ENCODE data around the gene IFIT3. TPM values are rescaled to one million over a fixed set of nuclear protein-coding genes. Genes with fewer than 3 reads are reported as not detected.

Gene IFIT3
- total RNA-seq, 3 donors from 2014 or later (not counting 1 experiment from before 2014, with no cell fraction given), result 12.0 to 31.7 (median 12.2) TPM

DNA sequence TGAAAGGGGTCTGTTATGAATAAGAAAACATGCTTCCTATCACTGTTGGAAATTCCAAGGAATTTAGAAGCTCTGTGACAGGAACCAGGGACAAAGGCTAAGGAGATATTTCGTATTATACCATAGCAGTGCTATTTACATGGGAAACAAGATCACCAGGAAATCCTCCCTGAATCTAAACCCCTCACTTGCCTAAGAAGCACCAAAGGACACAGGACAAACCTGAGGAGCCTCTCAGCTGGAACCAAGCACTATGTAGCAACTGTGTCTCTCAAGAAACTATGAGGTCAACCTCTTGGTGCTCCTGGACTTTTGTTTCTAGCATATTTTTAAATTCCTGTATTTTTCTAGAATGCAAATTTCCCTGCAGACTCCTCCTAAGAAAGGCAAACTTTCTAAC lies 29.3 kb downstream of the IFIT3 start:
- Histone ChIP-seq H3K27ac (ENCODE audit: low read length) (no peak overlapping the region), H3K9me3 (ENCODE audit: control insufficient read depth, insufficient read depth, low read length) (no peaks in the 10 kb centered on the region), H3K27me3 (ENCODE audit: control insufficient read depth, insufficient read depth, low read length) (peaks cover 4% of the 10 kb centered on the region), H3K36me3 (ENCODE audit: control insufficient read depth, insufficient read depth, low read length) (no peaks in the 10 kb centered on the region), H3K4me3 (ENCODE audit: low read length) (no peak overlapping the region), H3K4me1 (ENCODE audit: control insufficient read depth, insufficient read depth, low read length) (no peaks in the 10 kb centered on the region)
- H3K4me3 Mint-ChIP-seq, result no peak overlapping the region
- H3K27ac Mint-ChIP-seq, result no peak overlapping the region
- TF ChIP-seq, protein P1, sequence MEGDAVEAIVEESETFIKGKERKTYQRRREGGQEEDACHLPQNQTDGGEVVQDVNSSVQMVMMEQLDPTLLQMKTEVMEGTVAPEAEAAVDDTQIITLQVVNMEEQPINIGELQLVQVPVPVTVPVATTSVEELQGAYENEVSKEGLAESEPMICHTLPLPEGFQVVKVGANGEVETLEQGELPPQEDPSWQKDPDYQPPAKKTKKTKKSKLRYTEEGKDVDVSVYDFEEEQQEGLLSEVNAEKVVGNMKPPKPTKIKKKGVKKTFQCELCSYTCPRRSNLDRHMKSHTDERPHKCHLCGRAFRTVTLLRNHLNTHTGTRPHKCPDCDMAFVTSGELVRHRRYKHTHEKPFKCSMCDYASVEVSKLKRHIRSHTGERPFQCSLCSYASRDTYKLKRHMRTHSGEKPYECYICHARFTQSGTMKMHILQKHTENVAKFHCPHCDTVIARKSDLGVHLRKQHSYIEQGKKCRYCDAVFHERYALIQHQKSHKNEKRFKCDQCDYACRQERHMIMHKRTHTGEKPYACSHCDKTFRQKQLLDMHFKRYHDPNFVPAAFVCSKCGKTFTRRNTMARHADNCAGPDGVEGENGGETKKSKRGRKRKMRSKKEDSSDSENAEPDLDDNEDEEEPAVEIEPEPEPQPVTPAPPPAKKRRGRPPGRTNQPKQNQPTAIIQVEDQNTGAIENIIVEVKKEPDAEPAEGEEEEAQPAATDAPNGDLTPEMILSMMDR (IDR thresholded peaks at IDR 0.05), result no peak
- H3K36me3 Mint-ChIP-seq, result no peaks in the 10 kb centered on the region
- no peaks in the 10 kb centered on the region for H3K4me1 Mint-ChIP-seq
- peaks cover 24 to 38% of the 10 kb centered on the region in 2 donors for H3K27me3 Mint-ChIP-seq (ENCODE audit: low read depth in 2 of 2)
- intact Hi-C loops (cut with micrococcal nuclease), result no loop called here
- WGBS (ENCODE audit: insufficient coverage), result 90% methylated on average over 1 of the region's 1 CpG
- H3K9me3 Mint-ChIP-seq, result no peaks in the 10 kb centered on the region
- DNase-seq, result no peak
- ATAC-seq, result no peak

DNA sequence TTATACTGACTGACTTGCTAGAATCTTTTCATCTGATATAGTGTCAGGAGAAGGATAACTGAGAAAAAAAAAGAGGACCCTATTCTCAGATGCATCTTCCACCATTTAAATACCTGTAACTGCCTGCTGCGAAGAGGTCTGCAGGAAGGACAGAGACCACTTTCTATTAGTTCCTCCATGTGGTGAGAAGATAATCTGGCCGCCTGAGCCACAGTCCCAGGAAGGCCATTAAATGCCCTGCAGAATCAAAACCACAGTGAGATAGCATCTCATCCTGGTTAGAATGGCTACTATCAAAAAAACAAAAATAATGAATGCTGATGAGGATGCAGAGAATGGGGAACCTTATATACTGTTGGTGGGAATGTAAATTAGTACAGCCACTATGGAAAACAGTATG lies 30.2 kb downstream of the IFIT3 start:
- no peak for DNase-seq
- Mint-ChIP-seq H3K4me1 (no peaks in the 10 kb centered on the region), H3K27ac (no peak overlapping the region), H3K4me3 (no peak overlapping the region), H3K27me3 (ENCODE audit: low read depth in 2 of 2) (peaks cover 25 to 29% of the 10 kb centered on the region in 2 donors), H3K9me3 (no peaks in the 10 kb centered on the region), H3K36me3 (no peaks in the 10 kb centered on the region)
- TF ChIP-seq, protein P1 (IDR thresholded peaks at IDR 0.05), result no peak
- Histone ChIP-seq H3K27me3 (ENCODE audit: control insufficient read depth, insufficient read depth, low read length) (peaks cover 4% of the 10 kb centered on the region), H3K36me3 (ENCODE audit: control insufficient read depth, insufficient read depth, low read length) (no peaks in the 10 kb centered on the region), H3K27ac (ENCODE audit: low read length) (no peak overlapping the region), H3K4me3 (ENCODE audit: low read length) (no peak overlapping the region), H3K4me1 (ENCODE audit: control insufficient read depth, insufficient read depth, low read length) (no peaks in the 10 kb centered on the region), H3K9me3 (ENCODE audit: control insufficient read depth, insufficient read depth, low read length) (no peaks in the 10 kb centered on the region)
- intact Hi-C loops (cut with micrococcal nuclease), result no loop called here
- 45% methylated on average over 2 of the region's 2 CpGs for WGBS (ENCODE audit: insufficient coverage)
- ATAC-seq, result no peak

DNA sequence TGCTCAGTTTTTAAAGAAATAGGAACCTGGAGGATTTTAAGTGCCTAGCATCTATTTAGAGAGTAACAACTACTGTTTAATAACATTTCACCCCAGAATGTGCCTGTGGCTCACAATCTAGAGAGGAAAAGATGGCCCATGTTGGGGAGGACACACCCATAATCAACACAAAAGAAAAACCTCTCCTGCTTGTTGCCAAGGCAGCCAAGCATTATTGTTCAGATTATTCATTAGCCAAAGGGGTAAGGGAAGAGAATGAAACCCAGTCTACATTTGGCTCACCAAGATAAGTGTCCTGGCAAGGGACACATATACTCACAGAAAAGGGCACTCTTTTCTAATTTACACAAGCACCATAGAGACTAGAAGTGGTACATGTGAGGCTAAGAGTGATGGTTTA lies 32.4 kb downstream of the IFIT3 start:
- no peak overlapping the region for H3K27ac Mint-ChIP-seq
- peaks cover 10 to 19% of the 10 kb centered on the region in 2 donors for H3K27me3 Mint-ChIP-seq (ENCODE audit: low read depth in 2 of 2)
- Histone ChIP-seq H3K27ac (ENCODE audit: low read length) (no peak overlapping the region), H3K27me3 (ENCODE audit: control insufficient read depth, insufficient read depth, low read length) (peaks cover 4% of the 10 kb centered on the region), H3K4me3 (ENCODE audit: low read length) (no peak overlapping the region), H3K36me3 (ENCODE audit: control insufficient read depth, insufficient read depth, low read length) (no peaks in the 10 kb centered on the region), H3K9me3 (ENCODE audit: control insufficient read depth, insufficient read depth, low read length) (no peaks in the 10 kb centered on the region), H3K4me1 (ENCODE audit: control insufficient read depth, insufficient read depth, low read length) (no peaks in the 10 kb centered on the region)
- no peak for ATAC-seq
- intact Hi-C loops (cut with micrococcal nuclease), result no loop called here
- H3K9me3 Mint-ChIP-seq, result no peaks in the 10 kb centered on the region
- peaks cover 0 to 5% of the 10 kb centered on the region in 2 donors for H3K4me1 Mint-ChIP-seq
- no peak overlapping the region for H3K4me3 Mint-ChIP-seq
- TF ChIP-seq, protein P1 (IDR thresholded peaks at IDR 0.05), result no peak
- no peak for DNase-seq
- H3K36me3 Mint-ChIP-seq, result no peaks in the 10 kb centered on the region

DNA sequence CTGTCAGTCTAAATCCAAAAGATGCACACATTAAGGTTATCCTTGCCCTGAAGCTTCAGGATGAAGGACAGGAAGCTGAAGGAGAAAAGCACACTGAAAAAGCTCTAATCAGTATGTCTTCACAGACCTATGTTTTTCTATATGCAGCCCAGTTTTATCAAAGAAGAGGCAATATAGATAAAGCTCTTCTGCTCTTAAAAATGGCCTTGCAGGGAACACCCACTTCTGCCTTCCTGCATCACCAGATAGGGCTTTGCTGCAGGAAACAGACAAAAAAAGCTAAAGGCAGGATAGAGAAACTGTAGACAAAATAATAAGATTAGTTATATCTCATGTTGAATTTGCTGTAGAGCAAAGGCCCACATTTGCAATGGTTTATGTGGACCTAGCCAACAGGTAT lies 35.1 kb downstream of the IFIT3 start:
- no peak for ATAC-seq
- Mint-ChIP-seq H3K9me3 (no peaks in the 10 kb centered on the region), H3K4me1 (peaks cover 8 to 12% of the 10 kb centered on the region in 2 donors), H3K27ac (no peak overlapping the region), H3K4me3 (no peak overlapping the region), H3K27me3 (ENCODE audit: low read depth in 2 of 2) (peaks cover 8 to 13% of the 10 kb centered on the region in 2 donors), H3K36me3 (no peaks in the 10 kb centered on the region)
- Histone ChIP-seq H3K27me3 (ENCODE audit: control insufficient read depth, insufficient read depth, low read length) (no peaks in the 10 kb centered on the region), H3K9me3 (ENCODE audit: control insufficient read depth, insufficient read depth, low read length) (no peaks in the 10 kb centered on the region), H3K36me3 (ENCODE audit: control insufficient read depth, insufficient read depth, low read length) (no peaks in the 10 kb centered on the region), H3K4me1 (ENCODE audit: control insufficient read depth, insufficient read depth, low read length) (peaks cover 5% of the 10 kb centered on the region), H3K27ac (ENCODE audit: low read length) (no peak overlapping the region), H3K4me3 (ENCODE audit: low read length) (no peak overlapping the region)
- intact Hi-C loops (cut with micrococcal nuclease), result no loop called here
- TF ChIP-seq, protein P1 (IDR thresholded peaks at IDR 0.05), result no peak
- no peak for DNase-seq
